ENCODE data around the gene KRTAP4-5. TPM values are rescaled to one million over a fixed set of nuclear protein-coding genes. Genes with fewer than 3 reads are reported as not detected.
"Not testable (repeated sequence)": the region's sequence is repeated elsewhere in the genome, so short reads cannot be mapped to it uniquely, and the experiment has no call there.

The KRTAP4-5 gene
- total RNA-seq, 1 donor from 2014 or later, result not detected

GRCh38 chr17:41160648-41161047 lies 11.0 kb upstream of the KRTAP4-5 start, which contains the start of gene KRTAP4-4:
TSS of gene KRTAP4-4 (minus strand) at chr17:41160748. CDS start at chr17:41160691, 57 bp downstream.
- Histone ChIP-seq H3K4me1 (no peaks in the 10 kb centered on the region), H3K4me3 (no peak within 1 kb of the TSS), H3K9me3 (no peaks in the 10 kb centered on the region), H3K27ac (no peak within 1 kb of the TSS), H3K27me3 (no peaks in the 10 kb centered on the region), H3K36me3 (no peaks in the 10 kb centered on the region)
- TF ChIP-seq CTCF (IDR thresholded peaks at IDR 0.05), result no peak
- no peak for TF ChIP-seq POLR2A (IDR thresholded peaks at IDR 0.05)
- TF ChIP-seq POLR2AphosphoS5 (IDR thresholded peaks at IDR 0.05; ENCODE audit: insufficient read depth in 1 of 2, low read depth in 1 of 2), result no peak
- DNase-seq (ENCODE audit: extremely low spot score in 2 of 2), result no peak
- intact Hi-C loops (cut with DNase I), result no loop called here

GRCh38 chr17:41160190-41160589 lies 10.6 kb upstream of the KRTAP4-5 start:
- H3K4me1 ChIP-seq; intact Hi-C loops (cut with DNase I); DNase-seq (ENCODE audit: extremely low spot score in 2 of 2); H3K9me3 ChIP-seq; H3K27me3 ChIP-seq; H3K4me3 ChIP-seq; H3K36me3 ChIP-seq; H3K27ac ChIP-seq: not testable (repeated sequence)

DNA sequence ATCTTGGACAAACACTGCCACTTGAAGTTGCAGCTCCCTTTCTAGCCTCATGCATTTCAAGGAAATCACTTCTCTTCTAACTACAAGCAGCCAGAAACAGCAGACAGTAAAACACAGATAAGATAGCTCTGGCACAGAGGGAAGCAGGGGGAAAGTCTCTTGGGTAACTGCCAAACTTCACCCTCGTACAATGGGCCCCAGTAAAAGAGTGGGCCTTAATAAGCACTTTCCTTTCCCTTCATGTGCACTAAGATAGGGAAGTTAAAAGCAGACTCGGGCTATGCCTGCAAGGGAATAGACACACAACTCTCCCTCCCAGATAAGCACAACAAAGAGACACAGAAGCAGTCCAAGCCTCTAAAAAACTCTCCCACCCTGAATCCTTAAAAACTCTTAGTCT lies 4.2 kb upstream of the KRTAP4-5 start:
- no peaks in the 10 kb centered on the region for H3K4me1 ChIP-seq
- no peaks in the 10 kb centered on the region for H3K27me3 ChIP-seq
- no peaks in the 10 kb centered on the region for H3K36me3 ChIP-seq
- H3K27ac ChIP-seq, result no peak overlapping the region
- no peak for DNase-seq (ENCODE audit: extremely low spot score in 2 of 2)
- intact Hi-C loops (cut with DNase I), result no loop called here
- TF ChIP-seq POLR2A (IDR thresholded peaks at IDR 0.05) (no peak), CTCF (IDR thresholded peaks at IDR 0.05) (no peak), POLR2AphosphoS5 (IDR thresholded peaks at IDR 0.05; ENCODE audit: insufficient read depth in 1 of 2, low read depth in 1 of 2) (no peak)
- no peaks in the 10 kb centered on the region for H3K9me3 ChIP-seq
- no peak overlapping the region for H3K4me3 ChIP-seq

DNA sequence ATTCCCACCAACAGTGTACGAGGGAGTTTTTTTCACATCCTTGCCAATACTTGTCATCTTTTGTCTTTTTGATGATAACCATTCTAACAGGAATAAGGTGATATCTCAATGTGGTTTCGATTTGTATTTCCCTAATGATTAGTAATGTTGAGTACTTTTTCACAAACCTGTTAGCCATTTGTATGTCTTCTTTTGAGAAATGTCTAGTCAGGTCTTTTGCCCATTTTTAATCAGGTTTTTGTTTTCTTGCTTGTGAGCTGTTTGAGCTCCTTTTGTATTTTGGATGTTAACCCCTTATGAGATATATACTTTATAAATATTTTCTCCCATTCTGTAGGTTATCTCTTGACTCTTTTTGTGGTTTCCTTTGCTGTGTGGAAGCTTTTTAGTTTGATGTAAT lies 1.9 kb upstream of the KRTAP4-5 start:
- intact Hi-C loops (cut with DNase I), result no loop called here
- no peaks in the 10 kb centered on the region for H3K36me3 ChIP-seq
- no peaks in the 10 kb centered on the region for H3K4me1 ChIP-seq
- H3K27ac ChIP-seq, result no peak overlapping the region
- TF ChIP-seq CTCF (IDR thresholded peaks at IDR 0.05), result no peak
- TF ChIP-seq POLR2A (IDR thresholded peaks at IDR 0.05), result no peak
- no peak for TF ChIP-seq POLR2AphosphoS5 (IDR thresholded peaks at IDR 0.05; ENCODE audit: insufficient read depth in 1 of 2, low read depth in 1 of 2)
- no peaks in the 10 kb centered on the region for H3K9me3 ChIP-seq
- no peaks in the 10 kb centered on the region for H3K27me3 ChIP-seq
- DNase-seq (ENCODE audit: extremely low spot score in 2 of 2), result no peak
- no peak overlapping the region for H3K4me3 ChIP-seq

DNA sequence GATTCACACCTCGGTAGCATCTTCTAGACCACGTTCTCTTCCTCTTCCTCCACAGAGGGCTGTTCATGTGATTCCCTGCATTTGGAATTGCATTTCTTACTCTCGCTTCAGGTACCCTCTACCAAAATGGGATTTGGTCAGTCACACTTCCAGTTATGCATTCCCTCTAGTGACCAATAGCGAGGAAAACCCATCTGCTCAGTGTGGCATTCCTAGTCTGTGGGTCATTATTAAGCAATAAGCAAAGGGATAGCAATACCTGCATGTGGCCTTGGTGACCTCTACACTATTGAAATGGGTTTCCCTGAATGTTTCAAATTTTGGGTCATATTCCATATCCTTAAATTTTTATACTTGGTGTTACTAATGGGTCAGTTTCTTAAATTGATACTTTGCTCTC lies 401 bp upstream of the KRTAP4-5 start:
- Histone ChIP-seq H3K36me3 (no peaks in the 10 kb centered on the region), H3K9me3 (no peaks in the 10 kb centered on the region), H3K27ac (no peak overlapping the region), H3K4me1 (no peaks in the 10 kb centered on the region), H3K4me3 (no peak overlapping the region), H3K27me3 (no peaks in the 10 kb centered on the region)
- TF ChIP-seq POLR2A (IDR thresholded peaks at IDR 0.05), result no peak
- TF ChIP-seq POLR2AphosphoS5 (IDR thresholded peaks at IDR 0.05; ENCODE audit: insufficient read depth in 1 of 2, low read depth in 1 of 2), result no peak
- TF ChIP-seq CTCF (IDR thresholded peaks at IDR 0.05), result no peak
- intact Hi-C loops (cut with DNase I), result no loop called here
- no peak for DNase-seq (ENCODE audit: extremely low spot score in 2 of 2)

- intact Hi-C loops (cut with DNase I); H3K36me3 ChIP-seq; H3K27me3 ChIP-seq; H3K9me3 ChIP-seq; H3K4me1 ChIP-seq; H3K27ac ChIP-seq; H3K4me3 ChIP-seq; DNase-seq (ENCODE audit: extremely low spot score in 2 of 2): not testable (repeated sequence)
These were observed 514 bp downstream of the KRTAP4-5 start for GRCh38 chr17:41148971-41149651.
